Mucosa of rectum (tissue), 2 donors: Measurements from ENCODE around the gene CCDC110.

Source experiments
- H3K27ac ChIP-seq, 2 donors: one replicate each; pipeline ENCODE4 v1.7.0; 2013; ENCODE audit warnings: inconsistent platforms in 2 of 2, low read depth in 2 of 2, low read length in 2 of 2
- H3K27me3 ChIP-seq, 2 donors: one replicate each; pipeline ENCODE4 v1.7.0; 2013; ENCODE audit warnings: low read length in 2 of 2; ENCODE audit not compliant: control insufficient read depth in 2 of 2, insufficient read depth in 2 of 2
- H3K36me3 ChIP-seq, 2 donors: one replicate each; pipeline ENCODE4 v1.7.0; 2013; ENCODE audit warnings: low read length in 2 of 2; ENCODE audit not compliant: control insufficient read depth in 2 of 2, insufficient read depth in 2 of 2
- H3K4me1 ChIP-seq, 2 donors: one replicate each; pipeline ENCODE4 v1.7.0; 2013; ENCODE audit warnings: low read length in 2 of 2, mild to moderate bottlenecking in 1 of 2; ENCODE audit not compliant: control insufficient read depth in 2 of 2, insufficient read depth in 2 of 2
- H3K4me3 ChIP-seq, 2 donors: one replicate each; pipeline ENCODE4 v1.7.0; 2013; ENCODE audit warnings: low read length in 2 of 2
- H3K9ac ChIP-seq, 2 donors: one replicate each; pipeline ENCODE4 v1.7.0; 2013; ENCODE audit warnings: low read length in 2 of 2, low read depth in 1 of 2, mild to moderate bottlenecking in 1 of 2
- H3K9me3 ChIP-seq, 2 donors: one replicate each; pipeline ENCODE4 v1.7.0; 2013; ENCODE audit warnings: low read length in 2 of 2; ENCODE audit not compliant: control insufficient read depth in 2 of 2
- donor health status: healthy.
- donor health status: Normal muscosa, but diverticular disease.

The CCDC110 gene

GRCh38 chr4:185399466-185399865 is 72.1 kb downstream of the CCDC110 start:
- Histone ChIP-seq H3K36me3 (peaks cover 17 to 21% of the 10 kb centered on the region in 2 donors), H3K27ac (peak overlapping the region in 1 of 2 donors; percentile 49)

GRCh38 chr4:185398618-185399017 is 72.9 kb downstream of the CCDC110 start:
- H3K9ac ChIP-seq: no peak overlapping the region
- H3K4me1 ChIP-seq: peaks cover 8 to 10% of the 10 kb centered on the region in 2 donors
- peak overlapping the region in 1 of 2 donors; percentile 45 for H3K27ac ChIP-seq
- H3K27me3 ChIP-seq: no peaks in the 10 kb centered on the region
- no peak overlapping the region for H3K4me3 ChIP-seq
- peaks cover 17 to 21% of the 10 kb centered on the region in 2 donors for H3K36me3 ChIP-seq
- no peaks in the 10 kb centered on the region for H3K9me3 ChIP-seq

More at GRCh38 chr4:185399466-185399865, 72.1 kb downstream of the CCDC110 start:
- Histone ChIP-seq H3K27me3 (no peaks in the 10 kb centered on the region), H3K4me3 (peak overlapping the region; percentile 21 to 38), H3K9ac (no peak overlapping the region), H3K4me1 (peaks cover 8 to 10% of the 10 kb centered on the region in 2 donors), H3K9me3 (no peaks in the 10 kb centered on the region)

- Histone ChIP-seq H3K27me3 (no peaks in the 10 kb centered on the region), H3K9ac (peak within 1 kb of the TSS; percentile 83 to 97), H3K27ac (peak within 1 kb of the TSS; percentile 99 to 100), H3K4me1 (peaks cover 8 to 10% of the 10 kb centered on the region in 2 donors), H3K9me3 (no peaks in the 10 kb centered on the region), H3K4me3 (peak within 1 kb of the TSS; percentile 82 to 86), H3K36me3 (peaks cover 13 to 16% of the 10 kb centered on the region in 2 donors)
These were observed 74.7 kb downstream of the CCDC110 start, which contains the start of gene ANKRD37 for GRCh38 chr4:185396724-185397385. TSS of gene ANKRD37 (plus strand) at chr4:185396841. CDS start at chr4:185396924, 83 bp downstream.

GRCh38 chr4:185395956-185396723 is 75.4 kb downstream of the CCDC110 start:
- H3K27ac ChIP-seq: peak overlapping the region; percentile 99 to 100
- H3K27me3 ChIP-seq: no peaks in the 10 kb centered on the region
- peaks cover 6 to 9% of the 10 kb centered on the region in 2 donors for H3K36me3 ChIP-seq
- peak overlapping the region; percentile 82 to 86 for H3K4me3 ChIP-seq
- peak overlapping the region; percentile 83 to 97 for H3K9ac ChIP-seq
- no peaks in the 10 kb centered on the region for H3K9me3 ChIP-seq
- peaks cover 8 to 10% of the 10 kb centered on the region in 2 donors for H3K4me1 ChIP-seq

GRCh38 chr4:185395238-185395955 is 76.1 kb downstream of the CCDC110 start, which contains the start of gene LRP2BP:
TSS of gene LRP2BP (minus strand) at chr4:185395924. CDS start at chr4:185378186, 17,738 bp downstream.
- H3K4me3 ChIP-seq: peak within 1 kb of the TSS; percentile 82 to 86
- peak within 1 kb of the TSS; percentile 99 to 100 for H3K27ac ChIP-seq

More at GRCh38 chr4:185395238-185395955, 76.1 kb downstream of the CCDC110 start, which contains the start of gene LRP2BP:
- Histone ChIP-seq H3K36me3 (peaks cover 2 to 7% of the 10 kb centered on the region in 2 donors), H3K27me3 (no peaks in the 10 kb centered on the region), H3K9ac (peak within 1 kb of the TSS; percentile 83 to 97), H3K4me1 (peaks cover 8 to 10% of the 10 kb centered on the region in 2 donors), H3K9me3 (no peaks in the 10 kb centered on the region)
